Bronchial epithelial cell (primary cell): ENCODE data around the gene SLC25A29. TPM values are rescaled to one million over a fixed set of nuclear protein-coding genes. Genes with fewer than 3 reads are reported as not detected.
"Not testable (repeated sequence)": the region's sequence is repeated elsewhere in the genome, so short reads cannot be mapped to it uniquely, and the experiment has no call there.

Source experiments
- DNase-seq: peaks from one replicate; pipeline ENCODE4 v3.0.0-alpha.2; 2010; ENCODE audit warnings: low read depth
- FAIRE-seq: peaks from 2 replicates; lab custom pipeline; 2011; peaks lifted over from hg19 to GRCh38; lab: Jason Lieb, UNC
- H3K27me3 ChIP-seq: 2 replicates; pipeline ENCODE4 v1.5.1; 2011; ENCODE audit warnings: low read length; ENCODE audit not compliant: control insufficient read depth, insufficient read depth
- H3K36me3 ChIP-seq: 2 replicates; pipeline ENCODE4 v1.5.1; 2011; ENCODE audit warnings: low read length; ENCODE audit not compliant: control insufficient read depth, insufficient read depth
- H3K4me3 ChIP-seq: 2 replicates; pipeline ENCODE4 v1.5.1; 2011; ENCODE audit warnings: mild to moderate bottlenecking, low read depth, low read length, control low read depth
- CTCF ChIP-seq: IDR thresholded peaks from 2 replicates; pipeline ENCODE4 v1.5.1; 2011; ENCODE audit warnings: mild to moderate bottlenecking, moderate library complexity, low read length, control low read depth, inconsistent platforms; ENCODE audit not compliant: insufficient read depth, severe bottlenecking
- total RNA-seq: library from RNA; depleted of rRNA; stranded (reverse); fragments of >200 nt; gene quantifications from 2 replicates; pipeline ENCODE4 v1.2.1, GENCODE V29; 2014

The SLC25A29 gene
- total RNA-seq, 1 donor from 2014 or later, result 16.1 TPM

GRCh38 chr14:100309028-100309737, 2.9 kb upstream of the SLC25A29 start:
- Histone ChIP-seq H3K36me3 (no peaks in the 10 kb centered on the region), H3K4me3 (no peak overlapping the region), H3K27me3 (no peaks in the 10 kb centered on the region)
- no peak for DNase-seq
- FAIRE-seq, result no peak
- no peak for TF ChIP-seq CTCF

DNA sequence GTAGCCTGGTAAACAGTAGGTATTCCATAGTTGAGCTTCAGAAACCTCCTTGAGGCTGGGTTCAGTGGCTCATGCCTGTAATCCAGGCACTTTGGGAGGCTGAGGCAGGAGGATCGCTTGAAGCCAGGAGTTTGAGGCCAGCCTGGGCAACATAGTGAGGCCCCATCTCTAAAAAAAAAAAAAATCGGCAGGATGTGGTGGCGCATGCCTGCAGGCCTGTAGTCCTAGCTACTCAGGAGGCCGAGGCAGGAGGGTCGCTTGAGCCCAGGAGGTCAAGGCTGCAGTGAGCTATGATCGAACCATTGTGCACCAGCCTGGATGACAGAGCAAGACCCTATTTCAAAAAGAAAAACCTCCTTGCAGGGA, 2.2 kb upstream of the SLC25A29 start:
- not testable (repeated sequence) for H3K27me3 ChIP-seq, DNase-seq, FAIRE-seq, H3K4me3 ChIP-seq, H3K36me3 ChIP-seq

GRCh38 chr14:100307766-100308426, 1.7 kb upstream of the SLC25A29 start:
- Histone ChIP-seq H3K36me3 (no peaks in the 10 kb centered on the region), H3K4me3 (no peak overlapping the region), H3K27me3 (no peaks in the 10 kb centered on the region)
- FAIRE-seq (peak; percentile 81), DNase-seq (no peak)
- no peak for TF ChIP-seq CTCF

DNA sequence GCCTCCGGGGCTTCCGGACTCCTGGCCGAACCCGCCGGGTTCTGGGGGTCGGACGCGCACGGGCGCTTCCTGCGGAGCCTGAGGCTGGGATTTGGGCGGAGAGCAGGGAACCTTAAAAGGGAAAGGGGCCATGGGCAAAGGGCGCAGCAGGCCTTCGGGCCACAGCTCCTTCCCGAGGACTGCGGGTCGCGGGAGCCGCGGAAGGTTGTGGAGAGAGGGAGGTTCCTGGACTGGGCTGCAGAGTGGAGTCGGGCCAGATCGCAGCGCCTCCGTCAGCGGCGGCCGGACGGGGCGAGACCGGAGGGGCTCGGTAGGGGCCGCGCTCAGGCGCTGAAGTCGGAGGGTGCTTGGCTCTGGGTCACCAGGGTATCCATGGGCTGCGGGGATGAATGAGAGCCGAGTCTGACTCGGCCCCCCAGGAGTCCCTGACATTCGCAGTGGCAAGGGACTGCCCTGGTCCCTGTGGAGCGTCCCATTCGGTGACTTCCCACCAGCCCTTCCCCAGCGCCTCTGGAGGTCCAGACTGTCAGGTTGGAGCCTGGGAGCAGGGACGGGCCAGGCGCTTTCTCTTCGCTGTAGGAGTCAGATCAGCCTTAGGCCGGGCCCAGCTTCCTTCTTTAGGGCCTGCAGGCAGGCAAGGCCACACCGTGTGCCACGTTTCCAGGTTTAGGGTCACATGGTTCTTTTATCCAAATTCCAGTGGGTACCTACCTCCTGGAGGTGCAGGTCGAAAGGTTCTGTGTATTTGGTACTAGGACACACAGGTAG, 938 bp upstream of the SLC25A29 start:
- DNase-seq (no peak), FAIRE-seq (no peak)
- Histone ChIP-seq H3K4me3 (peak overlapping the region; percentile 74), H3K27me3 (no peaks in the 10 kb centered on the region), H3K36me3 (no peaks in the 10 kb centered on the region)
- TF ChIP-seq CTCF, result no peak

GRCh38 chr14:100305324-100306100, 732 bp downstream of the SLC25A29 start:
- H3K4me3 ChIP-seq, result peak overlapping the region; percentile 74
- no peaks in the 10 kb centered on the region for H3K36me3 ChIP-seq
- TF ChIP-seq CTCF, result no peak
- DNase-seq, result no peak
- no peak for FAIRE-seq
- no peaks in the 10 kb centered on the region for H3K27me3 ChIP-seq
